Activated CD4-positive, CD25-positive, alpha-beta regulatory T cell (primary cell): ENCODE data around the gene AP1B1.

Source experiments
- DNase-seq, 4 experiments: peaks; one replicate each; lab custom pipeline; 2025; lab: John Stamatoyannopoulos, UW

AP1B1 gene

DNA sequence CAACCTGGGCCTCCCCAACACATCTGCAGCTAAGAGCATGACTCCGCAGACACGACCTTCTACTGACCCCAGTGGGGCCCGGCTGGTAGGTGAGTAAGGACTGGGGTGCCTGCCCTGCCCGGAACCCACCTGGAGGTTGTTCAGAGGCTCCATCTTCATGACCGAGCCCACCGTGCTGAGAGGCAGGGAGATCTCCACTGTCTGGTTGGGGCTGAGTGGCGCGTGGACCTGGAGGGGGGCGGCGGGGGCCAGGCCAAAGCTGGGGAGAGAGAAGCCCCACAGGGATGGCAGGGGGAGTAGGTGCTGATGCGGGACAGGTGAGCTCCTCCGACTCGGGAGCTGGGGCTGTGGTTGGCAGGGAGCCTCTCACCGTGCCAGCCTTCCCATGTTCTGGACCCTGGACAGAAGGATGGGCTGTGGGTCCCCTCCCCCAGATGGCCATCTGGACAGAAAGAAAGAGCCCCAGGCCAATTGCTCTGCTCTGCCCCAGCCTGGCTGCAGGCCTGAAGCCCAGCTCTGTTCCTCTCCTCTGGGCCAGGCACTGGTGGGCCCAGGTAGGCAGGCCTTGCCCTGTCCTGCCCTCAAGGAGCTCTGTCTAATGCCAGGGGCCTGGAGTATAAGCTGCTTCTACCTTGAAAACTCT, 56.6 kb downstream of the AP1B1 start:
- DNase-seq: no peak

GRCh38 chr22:29331213-29331612, 57.2 kb downstream of the AP1B1 start:
- DNase-seq: no peak

GRCh38 chr22:29330753-29331152, 57.6 kb downstream of the AP1B1 start:
- DNase-seq: no peak

GRCh38 chr22:29330291-29330690, 58.1 kb downstream of the AP1B1 start:
- DNase-seq: no peak

DNA sequence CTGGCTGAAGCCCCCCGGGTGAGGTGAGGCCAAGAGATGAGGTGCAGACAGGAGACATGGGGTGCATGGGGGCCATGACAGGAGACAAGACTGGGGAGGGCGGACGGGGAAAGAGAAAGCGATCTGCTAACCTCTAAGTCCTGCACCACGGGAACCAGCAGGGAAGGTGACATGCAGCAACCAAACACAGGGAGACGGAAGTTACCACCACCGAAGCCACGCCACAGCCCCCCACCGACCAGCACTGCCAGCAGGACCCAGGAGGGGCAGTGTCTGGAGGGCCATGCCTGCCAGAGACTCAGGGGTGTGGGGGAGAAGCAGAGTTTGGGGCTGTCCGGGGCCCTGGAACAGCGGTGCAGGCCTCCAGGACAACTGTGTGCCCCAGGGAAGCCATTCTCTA, 58.8 kb downstream of the AP1B1 start:
- DNase-seq: no peak

DNA sequence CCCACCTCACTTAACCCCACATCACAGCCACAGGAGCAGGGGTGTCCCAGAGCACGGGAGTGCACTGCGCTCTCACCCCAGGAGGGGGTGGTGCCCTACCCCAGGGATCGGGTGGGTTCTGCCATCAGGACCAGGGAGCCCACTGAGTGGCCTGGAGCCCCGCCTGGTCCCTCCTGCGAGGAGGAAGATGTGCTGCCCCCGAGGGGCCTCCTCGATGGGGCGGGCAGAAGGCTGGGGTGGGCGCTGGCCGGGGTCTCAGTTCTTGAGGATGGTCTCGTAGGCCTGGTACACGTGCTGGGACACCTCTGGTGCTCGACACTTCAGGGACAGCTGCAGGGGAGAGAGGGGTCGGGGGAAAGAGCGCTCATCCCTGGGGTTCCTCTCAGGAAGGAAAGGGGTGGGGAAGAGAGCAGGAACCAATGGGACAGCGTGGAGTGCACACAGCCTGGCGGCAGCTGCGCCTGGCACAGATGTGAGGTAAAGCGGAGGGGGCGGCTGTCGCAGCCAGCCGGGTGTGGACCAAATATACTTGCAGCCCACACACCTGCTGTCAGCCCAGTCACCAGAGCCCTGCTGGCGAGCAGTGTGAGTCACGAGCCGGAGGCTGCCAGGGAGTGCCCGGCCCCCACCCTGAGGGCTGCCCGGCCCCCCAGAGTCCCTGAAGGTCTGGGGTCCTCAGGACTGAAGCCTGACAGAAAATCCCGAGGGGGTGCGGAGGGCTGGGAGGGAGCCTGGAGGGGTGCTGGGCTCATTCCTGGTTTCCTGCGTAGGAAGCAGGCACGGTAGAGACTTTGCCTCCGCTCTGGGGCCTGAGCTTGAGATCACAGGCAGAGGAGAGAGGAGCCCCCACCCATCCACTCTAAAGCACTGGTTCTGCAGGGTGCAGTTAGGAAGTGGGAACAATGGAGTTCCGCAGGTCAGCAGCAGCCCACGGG, 59.5 kb downstream of the AP1B1 start:
- no peak for DNase-seq

GRCh38 chr22:29328055-29328454, 60.3 kb downstream of the AP1B1 start:
- DNase-seq: no peak

DNA sequence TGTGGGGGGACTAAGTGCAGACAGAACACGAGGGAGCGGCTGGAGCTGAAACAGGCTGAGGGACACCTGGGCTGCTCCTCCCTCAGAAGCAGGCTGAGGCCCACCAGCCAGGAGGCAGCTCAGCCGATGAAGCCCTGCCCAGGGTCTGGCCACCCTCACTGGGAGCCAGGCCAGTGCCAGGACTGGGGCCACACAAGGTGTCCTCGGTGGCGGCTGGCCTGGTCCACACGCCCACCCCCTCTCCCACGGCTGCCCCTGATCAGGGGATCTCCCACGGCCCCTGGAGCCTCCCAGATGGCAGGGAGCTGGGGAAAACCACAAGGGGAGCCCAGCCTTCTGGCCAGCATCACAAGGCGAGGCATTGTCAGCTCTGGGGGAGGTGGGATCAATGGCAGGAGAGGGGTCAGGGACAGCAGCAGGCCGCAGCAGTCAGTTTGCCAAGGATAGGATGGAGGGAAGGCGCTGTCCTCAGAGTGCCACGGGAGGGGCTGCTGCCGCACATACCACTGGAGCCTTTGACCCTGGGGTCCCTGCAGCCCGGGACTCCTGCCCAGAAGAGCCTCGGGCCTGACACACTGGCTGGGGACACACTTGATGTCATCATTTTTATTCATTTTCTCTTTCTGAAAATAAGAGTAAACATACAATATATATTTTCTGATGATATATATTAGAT, 61.1 kb downstream of the AP1B1 start:
- DNase-seq: no peak

DNA sequence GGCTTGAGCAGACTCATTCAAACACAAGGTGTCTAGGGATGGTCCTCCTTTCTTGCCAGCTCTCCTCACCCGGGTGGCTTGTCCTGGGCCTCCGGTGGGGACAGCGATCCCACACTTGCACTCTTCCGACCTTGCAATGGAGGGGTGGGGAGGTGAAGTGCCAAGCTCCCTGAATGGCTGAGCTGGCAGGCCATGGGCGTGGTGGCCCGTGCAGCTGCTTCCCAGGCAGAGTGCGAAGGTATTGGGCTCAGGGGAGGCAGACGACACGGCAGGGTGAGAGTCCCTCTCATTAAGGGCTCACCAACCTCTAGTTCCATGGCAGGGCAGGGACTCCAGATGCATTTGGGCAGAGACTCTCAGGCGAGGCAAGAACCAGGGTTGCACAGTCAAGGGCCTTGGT, 61.9 kb downstream of the AP1B1 start:
- no peak for DNase-seq

GRCh38 chr22:29325785-29326315, 62.5 kb downstream of the AP1B1 start:
- DNase-seq: no peak

GRCh38 chr22:29325356-29325755, 63.0 kb downstream of the AP1B1 start:
- DNase-seq: no peak

GRCh38 chr22:29323641-29324040, 64.7 kb downstream of the AP1B1 start:
- DNase-seq: no peak

- no peak for DNase-seq
Measured at GRCh38 chr22:29320546-29320945, 67.8 kb downstream of the AP1B1 start.

DNA sequence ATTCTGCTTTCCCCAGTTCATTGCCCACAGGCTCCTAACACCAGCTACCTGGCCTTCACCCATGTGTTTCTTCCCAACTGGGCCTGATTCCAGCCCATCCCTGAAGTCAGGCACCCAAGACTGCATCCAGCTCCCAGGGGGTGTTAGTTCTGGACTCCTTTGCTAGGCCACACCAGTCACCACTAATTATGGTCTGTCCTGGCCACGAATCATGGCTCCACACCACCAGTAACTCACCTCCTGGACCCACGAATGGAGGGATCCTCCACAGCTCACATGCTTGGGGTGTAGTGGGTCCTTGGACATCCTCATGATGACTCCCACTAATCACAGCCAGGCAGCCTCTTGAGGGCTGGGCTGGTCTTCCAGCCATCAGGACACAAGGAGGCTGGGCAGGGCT, 69.3 kb downstream of the AP1B1 start:
- no peak for DNase-seq

DNA sequence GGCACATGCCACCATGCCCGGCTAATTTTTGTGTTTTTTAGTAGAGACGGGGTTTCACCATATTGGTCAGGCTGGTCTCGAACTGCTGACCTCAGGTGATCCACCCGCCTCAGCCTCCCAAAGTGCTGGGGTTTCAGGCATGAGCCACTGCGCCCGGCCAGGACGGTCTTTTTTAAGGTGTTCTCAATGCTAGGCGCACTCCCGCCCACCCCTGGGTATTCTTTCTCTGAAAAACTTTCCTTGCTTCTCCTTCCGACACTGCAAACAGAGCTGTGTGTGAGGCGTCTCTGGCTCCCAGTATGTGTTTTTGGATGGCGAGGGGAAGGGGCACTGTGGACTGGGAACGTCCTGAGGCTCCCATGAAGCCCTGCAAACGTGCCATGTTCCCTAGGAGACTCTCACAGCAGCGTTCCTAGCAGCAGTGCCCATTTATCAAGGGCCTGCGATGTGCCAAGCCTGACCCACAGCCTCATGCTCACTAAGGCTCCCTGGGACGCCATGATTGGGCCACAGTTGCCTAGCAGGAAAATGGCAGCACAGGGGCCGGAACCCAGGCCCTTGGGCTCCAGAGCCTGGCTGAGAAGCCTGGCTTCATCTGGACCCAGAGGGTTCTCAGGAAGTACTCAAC, 70.4 kb downstream of the AP1B1 start:
- DNase-seq: no peak

GRCh38 chr22:29316141-29316828, 72.1 kb downstream of the AP1B1 start:
- DNase-seq: no peak

GRCh38 chr22:29315286-29316140, 72.9 kb downstream of the AP1B1 start, which contains the start of gene RASL10A:
TSS of gene RASL10A (minus strand) at chr22:29315697. CDS start at chr22:29315246, 451 bp downstream.
- no peak for DNase-seq

- no peak for DNase-seq
Measured at GRCh38 chr22:29314537-29315285, 73.7 kb downstream of the AP1B1 start.

GRCh38 chr22:29313576-29314466, 74.5 kb downstream of the AP1B1 start:
- DNase-seq: no peak
